K562 (cell line): ENCODE measurements around the gene NOPCHAP1. TPM values are rescaled to one million over a fixed set of nuclear protein-coding genes. Genes with fewer than 3 reads are reported as not detected.
A peak's percentile ranks its signal among the peaks of the same experiment; 100 is the strongest.

ENCODE experiments used
- ATF2 ChIP-seq: sonication (generic); formaldehyde crosslinking; IDR thresholded peaks from 2 replicates; pipeline ENCODE4 v1.8.1; 2022; ENCODE audit warnings: missing genetic modification reagents
- ETV1 ChIP-seq: fragments of 450-650 bp; conservative IDR thresholded peaks from 2 replicates; pipeline ENCODE4 v1.6.1; 2016; ENCODE audit warnings: missing genetic modification characterization, control low read depth, low read depth, missing compliant biosample characterization
- FOXK2 ChIP-seq, 2 experiments: fragments of 450-650 bp; IDR thresholded peaks in 1 of 2; conservative IDR thresholded peaks in 1 of 2; 2 replicates each; pipeline ENCODE4 v1.6.1; 2016; ENCODE audit warnings: low read depth in 2 of 2, mild to moderate bottlenecking in 1 of 2
- HBP1 ChIP-seq: fragments of 450-650 bp; formaldehyde crosslinking; IDR thresholded peaks from 2 replicates; pipeline ENCODE4 v1.4.0; 2022; ENCODE audit warnings: missing genetic modification characterization
- HOXB6 ChIP-seq: fragments of 250-450 bp; sonication (Bioruptor Pico); IDR thresholded peaks from 2 replicates; pipeline ENCODE4 v1.5.1; 2022; ENCODE audit warnings: mild to moderate bottlenecking, borderline replicate concordance
- KDM5B ChIP-seq: fragments of 200-600 bp; sonication (generic); IDR thresholded peaks from 2 replicates; pipeline ENCODE4 v1.6.1; 2012; ENCODE audit warnings: low read depth, mild to moderate bottlenecking, moderate library complexity, low read length, control low read depth, inconsistent platforms; ENCODE audit not compliant: insufficient replicate concordance
- KHSRP ChIP-seq: fragments of 450-650 bp; IDR thresholded peaks from 2 replicates; pipeline ENCODE4 v1.6.1; 2017
- LARP7 ChIP-seq: fragments of 450-650 bp; IDR thresholded peaks from 2 replicates; pipeline ENCODE4 v1.6.1; 2016
- MEF2A ChIP-seq: IDR thresholded peaks from 2 replicates; pipeline ENCODE4 v1.6.1; 2011; ENCODE audit warnings: low read depth, mild to moderate bottlenecking, low read length, moderate library complexity; ENCODE audit not compliant: control insufficient read depth
- NCOA6 ChIP-seq: fragments of 450-650 bp; IDR thresholded peaks from 2 replicates; pipeline ENCODE4 v1.6.1; 2017; ENCODE audit warnings: mild to moderate bottlenecking
- POLR2AphosphoS2 ChIP-seq: IDR thresholded peaks from 2 replicates; pipeline ENCODE4 v1.6.1; 2012; ENCODE audit warnings: low read length, improper control_type of control experiment
- POLR2AphosphoS5 ChIP-seq: IDR thresholded peaks from 2 replicates; pipeline ENCODE4 v1.6.1; 2011; ENCODE audit warnings: mild to moderate bottlenecking, low read depth, low read length, moderate library complexity; ENCODE audit not compliant: control insufficient read depth, insufficient read depth
- SMAD4 ChIP-seq: fragments of 250-450 bp; sonication (Bioruptor Pico); conservative IDR thresholded peaks from 2 replicates; pipeline ENCODE4 v1.8.0; 2021; ENCODE audit warnings: inconsistent platforms, mild to moderate bottlenecking, moderate library complexity
- ZFP91 ChIP-seq: sonication (generic); formaldehyde crosslinking; IDR thresholded peaks from 2 replicates; pipeline ENCODE4 v1.8.0; 2022; ENCODE audit warnings: mild to moderate bottlenecking, missing genetic modification reagents
- ZNF143 ChIP-seq: sonication (generic); formaldehyde crosslinking; IDR thresholded peaks from 2 replicates; pipeline ENCODE4 v1.9.0; 2022; ENCODE audit warnings: mild to moderate bottlenecking, missing genetic modification reagents
- ZNF146 ChIP-seq: IDR thresholded peaks from one replicate; pipeline ENCODE4 v1.6.1; 2018; ENCODE audit warnings: missing compliant biosample characterization; ENCODE audit not compliant: unreplicated experiment
- ZNF165 ChIP-seq: fragments of 250-450 bp; sonication (Bioruptor Pico); IDR thresholded peaks from 2 replicates; pipeline ENCODE4 v1.4.0; 2020; ENCODE audit warnings: borderline replicate concordance
- polyA plus RNA-seq, 8 experiments: library from polyadenylated mRNA; depleted of rRNA in 4 of 8; stranded (reverse) in 5 of 8; unstranded in 3 of 8; fragments of >200 nt; fragmentation: Nextera tagmentation in 2 of 8; fragmentation: Illumina TruSeq in 1 of 8; extraction: Ambion mirVana in 2 of 8; extraction: Trizol in 1 of 8; gene quantifications; 2 replicates each; pipeline versions ENCODE4 v1.2.1 to v1.2.3, GENCODE V29; 2011 to 2014; ENCODE audit warnings: inconsistent platforms in 1 of 8, missing spikeins in 1 of 8
- total RNA-seq, 7 experiments: library from RNA; depleted of rRNA in 6 of 7; stranded (reverse); fragments of >200 nt in 6 of 7; fragmentation: Illumina TruSeq in 2 of 7; extraction: Trizol in 2 of 7; gene quantifications; 2 replicates each; pipeline versions ENCODE4 v1.2.1 to v1.2.3, GENCODE V29; 2011 to 2021; ENCODE audit warnings: low replicate concordance in 1 of 7
- TF ChIP-seq, protein P1 (sequence below): fragments of 200-800 bp; sonication (Bioruptor generic); IDR thresholded peaks from 2 replicates; pipeline ENCODE4 v1.6.1; 2017; ENCODE audit warnings: missing genetic modification characterization, missing compliant biosample characterization
- TF ChIP-seq, protein P2 (sequence below): fragments of 450-650 bp; formaldehyde crosslinking; IDR thresholded peaks from 2 replicates; pipeline ENCODE4 v1.4.0; 2020; ENCODE audit warnings: mild to moderate bottlenecking, moderate library complexity

Gene NOPCHAP1
- total and polyA plus RNA-seq, 9 of the 15 experiments (the other 6 are each of a cell fraction or from before 2014, with no cell fraction given): 19.4 to 108 (median 33.4) TPM

GRCh38 chr12:104986022-104986941 is at the start of gene NOPCHAP1 (continued):
- TF ChIP-seq ZFP91 (CRISPR knock-in tag): no peak
- TF ChIP-seq, protein P1, sequence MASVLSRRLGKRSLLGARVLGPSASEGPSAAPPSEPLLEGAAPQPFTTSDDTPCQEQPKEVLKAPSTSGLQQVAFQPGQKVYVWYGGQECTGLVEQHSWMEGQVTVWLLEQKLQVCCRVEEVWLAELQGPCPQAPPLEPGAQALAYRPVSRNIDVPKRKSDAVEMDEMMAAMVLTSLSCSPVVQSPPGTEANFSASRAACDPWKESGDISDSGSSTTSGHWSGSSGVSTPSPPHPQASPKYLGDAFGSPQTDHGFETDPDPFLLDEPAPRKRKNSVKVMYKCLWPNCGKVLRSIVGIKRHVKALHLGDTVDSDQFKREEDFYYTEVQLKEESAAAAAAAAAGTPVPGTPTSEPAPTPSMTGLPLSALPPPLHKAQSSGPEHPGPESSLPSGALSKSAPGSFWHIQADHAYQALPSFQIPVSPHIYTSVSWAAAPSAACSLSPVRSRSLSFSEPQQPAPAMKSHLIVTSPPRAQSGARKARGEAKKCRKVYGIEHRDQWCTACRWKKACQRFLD (CRISPR knock-in tag): peak; percentile 54; the same call in 1 of the 2 replicates
- TF ChIP-seq MEF2A: no peak
- no peak for TF ChIP-seq ZNF146 (CRISPR knock-in tag)
- TF ChIP-seq, protein P2, sequence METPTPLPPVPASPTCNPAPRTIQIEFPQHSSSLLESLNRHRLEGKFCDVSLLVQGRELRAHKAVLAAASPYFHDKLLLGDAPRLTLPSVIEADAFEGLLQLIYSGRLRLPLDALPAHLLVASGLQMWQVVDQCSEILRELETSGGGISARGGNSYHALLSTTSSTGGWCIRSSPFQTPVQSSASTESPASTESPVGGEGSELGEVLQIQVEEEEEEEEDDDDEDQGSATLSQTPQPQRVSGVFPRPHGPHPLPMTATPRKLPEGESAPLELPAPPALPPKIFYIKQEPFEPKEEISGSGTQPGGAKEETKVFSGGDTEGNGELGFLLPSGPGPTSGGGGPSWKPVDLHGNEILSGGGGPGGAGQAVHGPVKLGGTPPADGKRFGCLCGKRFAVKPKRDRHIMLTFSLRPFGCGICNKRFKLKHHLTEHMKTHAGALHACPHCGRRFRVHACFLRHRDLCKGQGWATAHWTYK: 0 out of 2 replicates have a peak, but pooled peaks have one; percentile 69
- no peak for TF ChIP-seq ATF2 (CRISPR knock-in tag)
- no peak for TF ChIP-seq FOXK2 (conservative IDR thresholded peaks at IDR 0.05 in 1 of 2, IDR thresholded peaks at IDR 0.05 in 1 of 2; ENCODE audit: low read depth in 2 of 2)
- TF ChIP-seq POLR2AphosphoS2: no peak
- peak; percentile 68 for TF ChIP-seq POLR2AphosphoS5
- 0 out of 2 replicates have a peak, but pooled peaks have one; percentile 43 for TF ChIP-seq SMAD4 (CRISPR knock-in tag)
- TF ChIP-seq ETV1: 0 out of 2 replicates have a peak, but pooled peaks have one; percentile 13
- no peak for TF ChIP-seq KHSRP
- TF ChIP-seq HBP1: 0 out of 2 replicates have a peak, but pooled peaks have one; percentile 47
- TF ChIP-seq KDM5B: peak; percentile 92
- no peak for TF ChIP-seq ZNF143 (CRISPR knock-in tag)
- no peak for TF ChIP-seq LARP7
- TF ChIP-seq NCOA6: no peak
- TF ChIP-seq HOXB6: no peak
- TF ChIP-seq ZNF165 (CRISPR knock-in tag): no peak
